Muscle layer of duodenum (tissue), 2 donors: Measurements from ENCODE around the gene MED20.

Source experiments
- H3K27ac ChIP-seq: one replicate; pipeline ENCODE4 v1.7.0; 2013; ENCODE audit warnings: mild to moderate bottlenecking, low read length
- H3K27me3 ChIP-seq: one replicate; pipeline ENCODE4 v1.7.0; 2013; ENCODE audit warnings: low read depth, mild to moderate bottlenecking, control low read depth, low read length
- H3K36me3 ChIP-seq, 2 donors: one replicate each; pipeline ENCODE4 v1.7.0; 2013; ENCODE audit warnings: low read length in 2 of 2, control low read depth in 1 of 2, mild to moderate bottlenecking in 1 of 2; ENCODE audit not compliant: insufficient read depth in 2 of 2, control insufficient read depth in 1 of 2
- H3K4me1 ChIP-seq, 2 donors: one replicate each; pipeline ENCODE4 v1.7.0; 2013; ENCODE audit warnings: low read length in 2 of 2, mild to moderate bottlenecking in 2 of 2, control low read depth in 1 of 2, moderate library complexity in 1 of 2; ENCODE audit not compliant: insufficient read depth in 2 of 2, control insufficient read depth in 1 of 2
- H3K4me3 ChIP-seq, 2 donors: one replicate each; pipeline ENCODE4 v1.7.0; 2013; ENCODE audit warnings: low read length in 2 of 2, low read depth in 1 of 2, mild to moderate bottlenecking in 1 of 2
- H3K9me3 ChIP-seq, 2 donors: one replicate each; pipeline ENCODE4 v1.7.0; 2013; ENCODE audit warnings: low read length in 2 of 2, control low read depth in 1 of 2, mild to moderate bottlenecking in 1 of 2; ENCODE audit not compliant: control insufficient read depth in 1 of 2
- donor health status: healthy.

MED20 gene

GRCh38 chr6:41931792-41932191 is 10.9 kb upstream of the MED20 start:
- Histone ChIP-seq H3K4me1 (peaks cover 0 to 11% of the 10 kb centered on the region in 2 donors), H3K4me3 (no peak overlapping the region), H3K27me3 (no peaks in the 10 kb centered on the region), H3K27ac (no peak overlapping the region), H3K36me3 (peaks cover 82 to 88% of the 10 kb centered on the region in 2 donors), H3K9me3 (no peaks in the 10 kb centered on the region)

DNA sequence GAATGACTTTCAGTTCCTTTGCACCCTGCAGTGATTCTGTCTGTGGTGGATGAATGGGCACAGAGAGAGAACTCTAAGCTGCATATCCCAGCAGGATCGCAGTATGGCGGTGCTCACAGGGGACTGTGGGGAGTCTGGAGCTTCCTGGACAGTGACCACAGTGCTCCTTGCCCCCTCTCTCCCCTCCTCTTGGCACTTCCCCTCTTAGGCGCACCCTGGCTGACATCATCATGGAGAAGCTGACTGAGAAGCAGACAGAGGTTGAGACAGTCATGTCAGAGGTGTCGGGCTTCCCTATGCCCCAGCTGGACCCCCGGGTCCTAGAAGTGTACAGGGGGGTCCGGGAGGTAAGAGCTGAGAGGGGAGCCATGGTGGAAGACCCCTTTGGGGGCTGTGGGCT is 9.0 kb upstream of the MED20 start:
- H3K4me1 ChIP-seq = no peaks in the 10 kb centered on the region
- H3K4me3 ChIP-seq = no peak overlapping the region
- no peaks in the 10 kb centered on the region for H3K9me3 ChIP-seq
- H3K27ac ChIP-seq = no peak overlapping the region
- peaks cover 68 to 75% of the 10 kb centered on the region in 2 donors for H3K36me3 ChIP-seq
- no peaks in the 10 kb centered on the region for H3K27me3 ChIP-seq

DNA sequence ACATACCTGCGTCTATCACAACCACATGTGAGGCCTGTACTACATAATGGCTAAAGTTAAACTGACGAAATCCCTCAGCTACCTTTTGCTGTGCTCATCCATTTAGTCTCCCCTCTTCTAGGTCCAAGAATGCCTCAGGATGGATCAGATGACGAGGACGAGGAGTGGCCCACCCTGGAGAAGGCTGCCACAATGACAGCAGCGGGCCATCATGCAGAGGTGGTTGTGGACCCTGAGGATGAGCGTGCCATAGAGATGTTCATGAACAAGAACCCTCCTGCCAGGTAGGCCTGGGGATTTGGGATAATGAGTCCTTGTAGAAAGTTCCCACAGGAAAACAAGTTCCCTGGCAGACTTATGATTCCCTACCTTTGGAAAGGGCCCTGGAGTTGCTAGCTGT is 6.3 kb upstream of the MED20 start:
- H3K27ac ChIP-seq = no peak overlapping the region
- H3K36me3 ChIP-seq = peaks cover 51 to 53% of the 10 kb centered on the region in 2 donors
- H3K27me3 ChIP-seq = no peaks in the 10 kb centered on the region

GRCh38 chr6:41922154-41922553 is 1.2 kb upstream of the MED20 start:
- H3K9me3 ChIP-seq = no peaks in the 10 kb centered on the region
- H3K4me1 ChIP-seq = peaks cover 11 to 34% of the 10 kb centered on the region in 2 donors
- H3K27ac ChIP-seq = peak overlapping the region; percentile 100
- H3K27me3 ChIP-seq = no peaks in the 10 kb centered on the region
- H3K36me3 ChIP-seq = peaks cover 4 to 12% of the 10 kb centered on the region in 2 donors
- H3K4me3 ChIP-seq = peak overlapping the region; percentile 95 to 99

More for the DNA sequence above, 6.3 kb upstream of the MED20 start:
- H3K4me3 ChIP-seq = no peak overlapping the region
- peaks cover 8 to 9% of the 10 kb centered on the region in 2 donors for H3K4me1 ChIP-seq
- no peaks in the 10 kb centered on the region for H3K9me3 ChIP-seq

DNA sequence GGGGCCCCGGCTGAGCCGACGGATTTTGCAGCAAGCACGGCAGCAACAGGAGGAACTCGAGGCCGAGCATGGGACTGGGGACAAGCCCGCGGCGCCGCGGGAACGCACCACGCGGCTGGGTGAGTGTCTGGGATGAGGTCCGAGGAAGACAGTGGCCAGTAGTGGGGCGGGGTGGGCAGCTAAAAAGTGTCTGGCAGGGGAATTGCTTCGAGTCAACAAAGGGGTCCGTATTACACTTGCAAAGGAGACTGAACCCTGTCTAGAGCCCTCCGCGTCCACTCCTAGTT is 716 bp upstream of the MED20 start:
- peaks cover 11 to 34% of the 10 kb centered on the region in 2 donors for H3K4me1 ChIP-seq

DNA sequence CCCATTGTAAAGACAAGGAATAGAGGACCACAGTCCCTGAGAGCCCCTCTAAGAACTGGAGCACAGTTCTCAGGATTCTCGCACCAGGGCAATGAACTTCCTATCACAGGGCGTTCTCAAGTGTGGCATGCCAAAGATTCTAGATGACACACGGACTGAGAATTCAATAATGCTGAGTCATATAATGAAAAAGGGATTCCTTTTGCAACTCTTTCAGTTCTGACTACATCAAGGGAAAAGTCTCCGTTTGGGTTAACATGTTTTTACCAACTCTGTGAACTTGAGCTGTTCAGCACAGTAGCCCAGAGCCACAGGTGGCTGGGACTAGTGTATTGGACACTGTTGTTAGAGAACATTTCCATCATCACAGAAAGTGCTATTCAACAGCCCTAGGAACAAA is 3.4 kb downstream of the MED20 start:
- no peaks in the 10 kb centered on the region for H3K27me3 ChIP-seq
- H3K9me3 ChIP-seq = no peaks in the 10 kb centered on the region
- peaks cover 5 to 27% of the 10 kb centered on the region in 2 donors for H3K4me1 ChIP-seq
- no peak overlapping the region for H3K4me3 ChIP-seq
- peaks cover 11 to 38% of the 10 kb centered on the region in 2 donors for H3K36me3 ChIP-seq
- no peak overlapping the region for H3K27ac ChIP-seq

More for the DNA sequence above, 716 bp upstream of the MED20 start:
- no peaks in the 10 kb centered on the region for H3K9me3 ChIP-seq
- H3K27me3 ChIP-seq = no peaks in the 10 kb centered on the region
- peak overlapping the region; percentile 100 for H3K27ac ChIP-seq
- peak overlapping the region; percentile 95 to 99 for H3K4me3 ChIP-seq
- H3K36me3 ChIP-seq = peaks cover 4 to 10% of the 10 kb centered on the region in 2 donors

DNA sequence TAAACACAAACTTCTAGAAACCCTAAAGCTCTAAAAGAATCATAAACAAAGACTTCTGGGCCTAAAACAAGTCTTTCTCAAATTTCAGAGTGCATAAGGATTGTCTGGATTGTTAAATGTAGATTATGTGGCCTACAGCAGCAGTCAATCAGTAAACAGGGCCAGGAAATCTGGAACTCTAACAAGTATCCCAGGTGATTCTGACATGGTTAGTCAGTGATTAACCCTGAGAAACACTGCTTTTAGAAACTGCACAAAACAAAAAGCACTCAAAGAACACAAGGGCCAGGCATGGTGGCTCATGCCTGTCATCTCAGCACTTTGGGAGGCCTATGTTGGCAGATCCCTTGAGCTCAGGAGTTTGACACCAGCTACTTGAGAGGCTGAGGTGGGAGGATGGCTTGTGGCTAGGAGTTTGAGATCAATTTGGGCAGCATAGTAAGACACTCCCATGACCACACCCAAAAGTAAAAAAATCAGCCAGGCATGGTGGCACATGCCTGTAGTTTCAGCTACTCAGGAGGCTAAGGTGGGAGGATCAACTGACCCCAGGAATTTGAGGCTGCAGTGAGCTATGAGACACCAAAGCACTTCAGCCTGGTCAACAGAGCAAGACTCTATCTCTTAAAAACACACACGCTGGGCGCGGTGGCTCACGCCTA is 5.9 kb downstream of the MED20 start:
- no peak overlapping the region for H3K4me3 ChIP-seq
- H3K27ac ChIP-seq = no peak overlapping the region
- peaks cover 15 to 37% of the 10 kb centered on the region in 2 donors for H3K36me3 ChIP-seq
- no peaks in the 10 kb centered on the region for H3K27me3 ChIP-seq
- H3K9me3 ChIP-seq = no peaks in the 10 kb centered on the region
- peaks cover 0 to 12% of the 10 kb centered on the region in 2 donors for H3K4me1 ChIP-seq

- Histone ChIP-seq H3K9me3 (no peaks in the 10 kb centered on the region), H3K27ac (no peak overlapping the region), H3K4me3 (no peak overlapping the region), H3K4me1 (peaks cover 0 to 5% of the 10 kb centered on the region in 2 donors), H3K27me3 (no peaks in the 10 kb centered on the region), H3K36me3 (peaks cover 15 to 39% of the 10 kb centered on the region in 2 donors)
Measured at GRCh38 chr6:41914343-41914742, 6.6 kb downstream of the MED20 start.

- Histone ChIP-seq H3K4me1 (no peaks in the 10 kb centered on the region), H3K36me3 (peaks cover 53 to 65% of the 10 kb centered on the region in 2 donors), H3K4me3 (no peak overlapping the region), H3K27ac (no peak overlapping the region), H3K27me3 (no peaks in the 10 kb centered on the region), H3K9me3 (no peaks in the 10 kb centered on the region)
Measured at GRCh38 chr6:41909727-41910126, 11.2 kb downstream of the MED20 start.

- H3K27me3 ChIP-seq = no peaks in the 10 kb centered on the region
- peaks cover 23 to 31% of the 10 kb centered on the region in 2 donors for H3K36me3 ChIP-seq
- no peak overlapping the region for H3K27ac ChIP-seq
- H3K9me3 ChIP-seq = no peaks in the 10 kb centered on the region
- no peaks in the 10 kb centered on the region for H3K4me1 ChIP-seq
- H3K4me3 ChIP-seq = no peak overlapping the region
Measured at GRCh38 chr6:41901882-41902519, 18.9 kb downstream of the MED20 start.

DNA sequence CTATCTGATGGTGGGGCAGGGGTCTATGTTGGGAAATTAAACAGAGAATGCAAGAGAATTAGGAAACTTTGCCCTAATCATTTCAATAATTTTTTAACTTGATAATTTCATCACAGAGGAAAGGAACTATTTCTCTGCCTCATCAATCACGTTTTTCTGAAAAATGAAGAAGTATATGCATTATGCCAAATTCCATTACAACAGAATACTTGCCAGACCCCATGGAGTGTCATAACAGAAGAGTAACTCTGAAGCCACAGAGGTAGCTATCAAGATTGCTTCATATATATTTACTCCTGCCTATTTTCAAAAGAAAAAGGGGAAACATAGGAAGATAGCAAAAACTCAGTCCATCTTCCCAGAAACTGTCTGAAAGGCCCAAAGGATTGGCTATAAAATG is 20.1 kb downstream of the MED20 start:
- H3K4me1 ChIP-seq = peaks cover 6 to 7% of the 10 kb centered on the region in 2 donors
- H3K4me3 ChIP-seq = no peak overlapping the region
- H3K27ac ChIP-seq = no peak overlapping the region
- H3K36me3 ChIP-seq = peaks cover 12 to 20% of the 10 kb centered on the region in 2 donors
- no peaks in the 10 kb centered on the region for H3K27me3 ChIP-seq
- H3K9me3 ChIP-seq = no peaks in the 10 kb centered on the region
